ENCODE data around the gene PDE4B.

PDE4B gene

GRCh38 chr1:66367369-66367768 lies 574.7 kb downstream of the PDE4B start:
- DNase-seq (ENCODE audit: insufficient read length, low spot score): no peak
- FAIRE-seq: peak; percentile 68

GRCh38 chr1:66368261-66368660 lies 575.6 kb downstream of the PDE4B start:
- no peak for FAIRE-seq
- DNase-seq (ENCODE audit: insufficient read length, low spot score): no peak

GRCh38 chr1:66370462-66370971 lies 577.8 kb downstream of the PDE4B start:
- no peak for DNase-seq (ENCODE audit: insufficient read length, low spot score)
- FAIRE-seq: peak; percentile 86

GRCh38 chr1:66371233-66372005 lies 578.7 kb downstream of the PDE4B start:
- DNase-seq (ENCODE audit: insufficient read length, low spot score): no peak
- FAIRE-seq: peak; percentile 93

- FAIRE-seq (no peak), DNase-seq (ENCODE audit: insufficient read length, low spot score) (no peak)
These were observed 579.9 kb downstream of the PDE4B start for GRCh38 chr1:66372522-66373101.

GRCh38 chr1:66373157-66373591 lies 580.5 kb downstream of the PDE4B start:
- FAIRE-seq (no peak), DNase-seq (ENCODE audit: insufficient read length, low spot score) (no peak)

GRCh38 chr1:66374148-66374547 lies 581.5 kb downstream of the PDE4B start:
- DNase-seq (ENCODE audit: insufficient read length, low spot score): no peak
- FAIRE-seq: no peak

GRCh38 chr1:66374561-66375111 lies 581.9 kb downstream of the PDE4B start:
- DNase-seq (ENCODE audit: insufficient read length, low spot score) (no peak), FAIRE-seq (peak; percentile 99)

- no peak for FAIRE-seq
- no peak for DNase-seq (ENCODE audit: insufficient read length, low spot score)
These were observed 582.4 kb downstream of the PDE4B start for GRCh38 chr1:66375125-66375524.

- peak; percentile 98 for FAIRE-seq
- DNase-seq (ENCODE audit: insufficient read length, low spot score): no peak
These were observed 587.9 kb downstream of the PDE4B start for GRCh38 chr1:66380452-66381212.

- no peak for DNase-seq (ENCODE audit: insufficient read length, low spot score)
- no peak for FAIRE-seq
These were observed 589.1 kb downstream of the PDE4B start for GRCh38 chr1:66381621-66382275.

- DNase-seq (ENCODE audit: insufficient read length, low spot score) (no peak), FAIRE-seq (no peak)
These were observed 590.5 kb downstream of the PDE4B start for GRCh38 chr1:66383168-66383567.

GRCh38 chr1:66383611-66384010 lies 590.9 kb downstream of the PDE4B start:
- DNase-seq (ENCODE audit: insufficient read length, low spot score): no peak

GRCh38 chr1:66384258-66384921 lies 591.7 kb downstream of the PDE4B start:
- no peak for DNase-seq (ENCODE audit: insufficient read length, low spot score)
- no peak for FAIRE-seq

More at GRCh38 chr1:66383611-66384010, 590.9 kb downstream of the PDE4B start:
- no peak for FAIRE-seq

- DNase-seq (ENCODE audit: insufficient read length, low spot score): no peak
- FAIRE-seq: no peak
These were observed 594.0 kb downstream of the PDE4B start for GRCh38 chr1:66386712-66387111.

GRCh38 chr1:66388913-66389312 lies 596.2 kb downstream of the PDE4B start:
- FAIRE-seq (no peak), DNase-seq (ENCODE audit: insufficient read length, low spot score) (no peak)

GRCh38 chr1:66393586-66394287 lies 601.0 kb downstream of the PDE4B start:
- no peak for DNase-seq (ENCODE audit: insufficient read length, low spot score)
- peak; percentile 45 for FAIRE-seq

GRCh38 chr1:66394603-66395002 lies 601.9 kb downstream of the PDE4B start:
- FAIRE-seq (peak; percentile 18), DNase-seq (ENCODE audit: insufficient read length, low spot score) (no peak)

Data from GM19239 (cell line).